HG03558 (cell line): ENCODE results near the gene SOX9.
"Not testable (repeated sequence)": the region's sequence is repeated elsewhere in the genome, so short reads cannot be mapped to it uniquely, and the experiment has no call there.

Experiments
- ATAC-seq: cut with Tn5 transposase; IDR thresholded peaks from one replicate; pipeline ENCODE4 v1.9.1; 2021; ENCODE audit warnings: moderate number of reproducible peaks; ENCODE audit not compliant: unreplicated experiment; ENCODE audit errors: extremely low read depth

The SOX9 gene

GRCh38 chr17:72123530-72124437 lies 3.0 kb downstream of the SOX9 start:
- ATAC-seq = no peak

- no peak for ATAC-seq
Observed at GRCh38 chr17:72124438-72124775, 3.6 kb downstream of the SOX9 start.

- ATAC-seq = no peak
Observed at GRCh38 chr17:72125226-72125651, 4.4 kb downstream of the SOX9 start.

GRCh38 chr17:72125742-72126141 lies 4.9 kb downstream of the SOX9 start:
- ATAC-seq = no peak

GRCh38 chr17:72126575-72127486 lies 6.0 kb downstream of the SOX9 start:
- ATAC-seq = no peak

GRCh38 chr17:72128039-72128438 lies 7.2 kb downstream of the SOX9 start:
- no peak for ATAC-seq

- ATAC-seq = no peak
Observed at GRCh38 chr17:72134608-72135394, 14.0 kb downstream of the SOX9 start.

GRCh38 chr17:72135546-72136325 lies 14.9 kb downstream of the SOX9 start:
- ATAC-seq = no peak

- no peak for ATAC-seq
Observed at GRCh38 chr17:72136692-72137091, 15.9 kb downstream of the SOX9 start.

- ATAC-seq = no peak
Observed at GRCh38 chr17:72137161-72137560, 16.3 kb downstream of the SOX9 start.

- no peak for ATAC-seq
Observed at GRCh38 chr17:72139212-72139611, 18.4 kb downstream of the SOX9 start.

- ATAC-seq = no peak
Observed at GRCh38 chr17:72141336-72141735, 20.5 kb downstream of the SOX9 start.

GRCh38 chr17:72142097-72142496 lies 21.3 kb downstream of the SOX9 start:
- not testable (repeated sequence) for ATAC-seq

- no peak for ATAC-seq
Observed at GRCh38 chr17:72142614-72143013, 21.8 kb downstream of the SOX9 start.

- ATAC-seq = no peak
Observed at GRCh38 chr17:72143245-72143644, 22.4 kb downstream of the SOX9 start.

- no peak for ATAC-seq
Observed at GRCh38 chr17:72144101-72144500, 23.3 kb downstream of the SOX9 start.

GRCh38 chr17:72145562-72145961 lies 24.7 kb downstream of the SOX9 start:
- ATAC-seq = no peak

- no peak for ATAC-seq
Observed at GRCh38 chr17:72145962-72146361, 25.1 kb downstream of the SOX9 start.

- ATAC-seq = no peak
Observed at GRCh38 chr17:72146371-72146770, 25.6 kb downstream of the SOX9 start.
